Activated CD8-positive, alpha-beta memory T cell treated with anti-CD3 and anti-CD28 coated beads, Interleukin-2, amount 50 U/mL, for 24 hours (primary cell): ENCODE data around the gene LRG1.

ENCODE experiments used
- DNase-seq: peaks from one replicate; pipeline ENCODE4 v3.0.0-alpha.2; 2020; ENCODE audit errors: extremely low read depth

The LRG1 gene

DNA sequence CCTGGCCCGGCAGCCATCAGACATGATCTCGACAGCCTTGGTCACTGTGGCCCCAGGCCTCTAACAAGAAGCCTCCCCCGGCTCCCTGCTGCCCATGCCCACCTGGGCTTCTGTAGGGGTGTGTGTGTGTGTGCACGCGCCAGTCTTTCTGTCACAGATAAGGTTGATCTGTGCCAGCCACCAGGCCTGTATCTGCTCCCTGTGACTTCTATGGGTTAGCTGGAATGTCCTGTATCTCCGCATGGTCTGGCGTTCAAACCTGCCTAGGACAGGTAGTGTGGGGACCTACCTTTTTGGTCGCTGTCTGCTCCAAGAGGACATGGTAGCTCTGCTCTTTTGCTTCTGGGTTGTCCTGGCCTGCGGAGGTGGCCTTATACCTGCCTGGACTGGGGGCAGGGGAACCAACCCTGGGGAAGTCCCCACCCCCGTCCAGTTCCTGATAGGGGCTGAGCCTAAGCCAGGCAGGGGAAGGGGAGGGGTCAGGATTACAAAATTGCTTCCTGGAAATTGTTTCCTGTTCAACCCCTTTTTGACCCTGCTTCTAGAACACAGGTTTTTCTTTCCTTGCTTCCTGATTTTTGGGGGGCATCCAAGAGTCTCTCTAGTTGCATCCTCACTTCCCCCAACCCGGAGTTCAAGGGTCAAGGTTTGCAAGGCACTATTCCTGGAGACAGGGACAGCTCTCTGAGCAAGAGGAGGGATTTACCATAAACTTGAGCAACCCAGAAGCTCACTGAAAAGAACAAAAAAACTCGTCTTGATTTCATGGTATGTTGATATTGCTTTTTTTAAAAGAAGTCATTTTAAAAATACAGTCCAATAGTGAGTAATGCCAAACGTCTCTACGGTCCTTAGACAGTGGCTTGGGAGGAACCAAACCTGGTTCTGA is at the start of gene LRG1:
LRG1 (minus strand) TSS at position 344 of the 889 bp plus-strand sequence; CDS start at position 321, 23 bp downstream.
- no peak for DNase-seq

DNA sequence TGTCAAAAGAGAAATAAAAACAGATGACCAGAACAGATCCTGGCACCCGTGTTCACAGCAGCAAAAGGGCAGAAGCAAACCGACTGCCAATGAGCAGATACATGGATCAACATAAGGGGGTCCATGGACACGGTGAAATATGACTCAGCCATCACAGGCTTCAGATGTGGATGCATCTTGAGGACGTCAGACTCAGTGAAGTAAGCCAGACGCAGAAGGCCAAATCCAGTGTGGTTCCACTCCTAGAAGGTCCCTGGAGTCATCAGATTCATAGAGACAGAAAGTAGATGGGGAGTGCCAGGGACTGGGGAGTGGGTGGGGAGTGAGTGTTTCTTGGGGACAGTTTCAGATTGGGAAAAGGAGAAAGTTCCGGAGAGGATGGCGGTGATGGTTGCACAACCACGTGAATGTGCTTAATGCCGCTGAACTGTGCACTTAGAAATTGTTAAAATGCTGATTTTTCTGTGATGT is 48.5 kb upstream of the LRG1 start:
- DNase-seq: no peak

- no peak for DNase-seq
Observed at GRCh38 chr19:4587527-4587926, 47.7 kb upstream of the LRG1 start.

- no peak for DNase-seq
Observed at GRCh38 chr19:4586691-4587090, 46.9 kb upstream of the LRG1 start.

- DNase-seq: no peak
Observed at GRCh38 chr19:4586245-4586644, 46.4 kb upstream of the LRG1 start.

GRCh38 chr19:4585556-4585955 is 45.7 kb upstream of the LRG1 start:
- no peak for DNase-seq

DNA sequence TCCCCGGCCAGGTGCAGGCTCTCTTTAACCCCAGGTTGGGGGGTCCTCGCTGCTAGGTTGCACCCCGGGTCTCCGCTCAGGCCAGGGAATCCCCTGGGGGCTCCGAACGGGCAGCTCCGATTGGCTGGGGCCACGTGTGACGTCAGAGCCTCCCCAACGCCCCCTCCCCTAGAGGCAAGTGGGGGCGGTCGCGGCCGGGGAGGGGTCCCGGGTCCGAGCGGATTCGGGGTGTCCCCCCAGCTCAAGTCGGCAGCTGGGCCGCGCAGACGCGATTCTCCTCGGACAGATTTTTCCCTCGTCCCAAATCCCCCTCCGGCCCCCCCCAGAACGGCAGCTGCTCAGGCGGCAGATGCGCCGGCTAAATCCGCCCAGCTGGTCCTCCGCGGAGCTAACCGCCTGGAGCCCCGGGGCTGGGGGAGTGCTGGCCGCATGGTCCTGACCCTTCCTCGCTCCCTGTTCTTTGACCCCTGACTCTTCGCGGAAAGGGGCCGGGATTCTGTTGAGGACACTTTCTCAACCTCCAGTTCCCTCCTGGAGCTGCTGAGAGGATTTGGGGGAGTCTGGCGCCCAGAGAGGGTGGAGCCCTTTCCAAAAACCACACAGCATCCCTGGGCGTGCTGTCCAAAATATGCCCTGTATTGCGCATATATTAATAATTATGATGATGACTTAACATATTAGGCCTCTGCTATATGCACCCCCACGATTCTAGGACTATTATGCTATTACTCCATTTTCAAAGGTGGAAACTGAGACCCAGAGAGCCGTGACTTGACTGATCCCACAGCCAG is 45.0 kb upstream of the LRG1 start:
- DNase-seq: no peak

DNA sequence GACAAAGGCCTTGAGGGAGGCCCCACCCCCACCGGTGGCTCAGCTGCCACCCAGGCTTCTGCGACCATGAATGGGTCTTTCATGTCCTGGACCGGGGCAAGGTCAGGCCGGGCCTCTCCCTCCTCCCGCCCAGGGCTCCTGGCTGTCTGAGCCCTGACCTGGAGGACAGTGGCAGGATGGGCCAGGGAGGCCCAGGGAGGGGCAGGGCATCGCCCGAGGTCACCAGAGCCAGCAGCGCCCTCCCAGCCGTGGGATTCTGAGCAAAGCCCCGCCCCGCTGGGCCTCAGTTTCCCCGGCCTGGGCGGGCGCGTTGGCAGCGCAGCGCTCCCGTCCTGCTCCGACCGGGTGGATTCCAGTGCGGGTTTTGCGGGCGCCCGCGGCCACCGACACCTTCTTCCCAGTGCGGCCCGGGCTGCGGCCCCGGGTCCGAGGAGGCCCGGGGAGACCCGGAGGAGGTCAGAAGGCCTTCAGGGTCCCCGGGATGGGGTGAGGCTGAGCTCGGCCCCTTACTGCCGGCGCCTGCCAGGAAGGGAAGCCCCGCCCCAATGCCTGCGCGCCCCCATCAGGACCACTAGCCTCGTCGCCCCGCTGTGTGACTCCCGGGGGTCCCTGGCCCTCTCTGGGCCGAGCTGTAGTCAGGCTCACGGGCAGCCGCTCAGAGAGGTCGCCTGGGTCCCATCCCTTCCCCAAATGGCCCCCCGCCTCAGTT is 44.3 kb upstream of the LRG1 start:
- no peak for DNase-seq

- DNase-seq: no peak
Observed at GRCh38 chr19:4582980-4583842, 43.4 kb upstream of the LRG1 start.

- DNase-seq: no peak
Observed at GRCh38 chr19:4581666-4582553, 42.1 kb upstream of the LRG1 start.

- no peak for DNase-seq
Observed at GRCh38 chr19:4580961-4581665, 41.3 kb upstream of the LRG1 start.

GRCh38 chr19:4580021-4580901 is 40.4 kb upstream of the LRG1 start:
- DNase-seq: no peak

DNA sequence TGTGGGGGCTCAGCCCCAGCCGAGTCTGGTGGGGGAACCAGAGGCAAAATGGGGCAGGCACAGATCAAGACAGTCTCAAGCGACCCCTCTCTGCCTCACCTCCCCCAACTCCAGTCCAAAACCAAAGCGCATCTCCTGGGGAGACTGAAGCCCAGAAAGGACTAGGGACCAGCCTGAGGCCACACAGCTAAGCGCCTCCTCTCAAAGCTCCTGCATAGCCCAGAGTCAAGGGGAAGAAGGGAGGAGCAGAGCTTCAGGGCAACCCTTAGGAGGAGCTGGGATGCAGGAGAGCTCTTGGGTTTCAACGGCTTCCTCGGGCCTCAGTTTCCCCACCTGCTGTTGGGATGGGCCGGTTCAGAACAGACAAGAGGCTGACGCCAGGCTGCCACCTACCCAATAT is 39.6 kb upstream of the LRG1 start:
- no peak for DNase-seq

DNA sequence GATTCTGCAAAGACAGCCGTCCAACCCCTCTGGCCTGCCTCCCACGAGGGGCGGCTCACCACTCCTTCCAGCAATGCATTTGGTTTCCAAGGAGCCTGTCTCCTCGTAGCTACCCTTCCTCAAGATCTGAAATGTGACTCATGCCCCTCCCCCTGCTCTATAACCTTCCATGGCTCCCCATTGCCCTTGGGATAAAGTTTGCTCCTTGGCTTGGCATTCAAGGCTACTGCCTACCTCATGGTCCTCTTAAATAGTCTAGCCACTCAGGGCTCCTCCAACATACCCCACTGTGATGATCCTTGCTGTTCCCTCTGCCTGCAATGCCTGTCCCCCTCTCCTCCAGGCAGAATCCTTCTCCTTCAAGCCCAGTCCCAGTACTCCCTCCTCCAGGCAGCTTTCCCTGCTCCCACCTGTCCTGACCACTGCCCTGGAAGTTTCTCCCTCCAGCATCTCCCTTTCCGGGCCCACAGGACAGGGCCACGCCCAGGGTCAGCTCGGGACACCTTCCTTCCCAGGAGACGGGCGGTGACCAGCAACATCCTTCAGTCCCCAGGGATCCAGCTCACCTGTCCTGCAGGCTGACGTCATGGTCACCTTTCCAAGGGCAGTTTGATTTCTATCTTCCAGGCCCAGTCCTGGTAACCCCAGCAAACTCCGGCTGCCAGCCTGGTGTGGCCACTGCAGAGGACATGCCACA is 38.9 kb upstream of the LRG1 start:
- DNase-seq: no peak

- DNase-seq: no peak
Observed at GRCh38 chr19:4577020-4577782, 37.4 kb upstream of the LRG1 start.

DNA sequence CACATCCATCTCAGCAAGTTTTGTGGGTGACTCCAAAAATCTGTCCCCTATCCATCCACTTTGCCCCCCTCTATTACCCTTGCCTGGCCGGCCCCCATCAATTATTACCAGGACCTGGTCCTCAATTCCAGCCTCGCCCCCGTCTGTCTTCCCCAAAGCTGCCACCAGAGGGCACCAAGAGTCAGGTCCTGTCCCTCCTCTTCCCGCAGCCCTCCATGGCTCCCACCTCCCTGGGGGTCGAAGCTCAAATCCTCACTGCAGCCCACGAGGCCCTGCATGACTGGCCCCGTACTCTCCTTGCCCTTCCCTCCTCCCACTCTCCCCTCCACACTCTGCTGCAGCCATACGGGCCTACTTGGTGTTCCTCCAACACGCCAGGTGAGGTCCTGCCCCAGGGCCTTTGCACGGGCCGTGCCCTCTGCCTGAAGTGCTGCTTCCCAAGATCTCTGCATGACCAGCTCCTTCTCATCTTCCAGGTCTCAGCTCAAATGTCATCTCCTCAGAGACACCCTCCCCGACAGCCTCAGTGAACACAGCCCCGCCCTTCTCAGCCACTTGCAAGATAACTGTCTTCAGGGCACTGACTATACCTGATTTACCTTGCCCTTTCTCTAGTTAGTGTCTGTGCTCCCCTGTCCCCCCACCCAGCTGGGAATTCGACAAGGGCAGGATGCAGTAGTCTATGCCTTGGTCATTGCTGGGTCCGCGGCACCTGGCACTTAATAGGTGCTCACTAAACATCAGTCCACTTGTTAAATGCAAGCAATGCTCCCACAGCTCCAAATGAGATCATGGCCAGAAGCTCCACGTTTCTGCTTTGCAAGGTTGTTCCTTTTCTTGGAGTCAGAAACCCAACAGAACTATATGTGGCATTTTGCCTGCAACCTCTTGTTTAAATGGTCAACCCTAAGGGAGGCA is 36.4 kb upstream of the LRG1 start:
- peak; percentile 47 for DNase-seq
